GM23338 (cell line): ENCODE data around the gene ZMAT5. TPM values are rescaled to one million over a fixed set of nuclear protein-coding genes. Genes with fewer than 3 reads are reported as not detected.

Source experiments
- ATAC-seq: fragments of 200-7000 bp; cut with Tn5 transposase; 3 replicates; pipeline ENCODE4 v1.9.1; 2020
- DNase-seq: peaks from one replicate; pipeline ENCODE4 v3.0.0-alpha.2; 2015; ENCODE audit warnings: low spot score
- H2AFZ ChIP-seq: fragments of 200-600 bp; sonication (generic); 2 replicates; pipeline ENCODE4 v1.8.0; 2016; ENCODE audit warnings: antibody characterized with exemption, mild to moderate bottlenecking, moderate library complexity
- H3F3A ChIP-seq: fragments of 200-600 bp; sonication (generic); replicated peaks from 2 replicates; pipeline ENCODE4 v1.8.0; 2017; ENCODE audit warnings: antibody characterized with exemption, mixed run types, low read depth
- H3K27ac ChIP-seq: fragments of 200-600 bp; sonication (generic); 2 replicates; pipeline ENCODE4 v1.6.1; 2016; ENCODE audit warnings: low read depth
- H3K27me3 ChIP-seq: fragments of 200-600 bp; sonication (generic); 2 replicates; pipeline ENCODE4 v1.8.0; 2016; ENCODE audit warnings: mild to moderate bottlenecking, mixed run types, moderate library complexity; ENCODE audit not compliant: insufficient read depth
- H3K36me3 ChIP-seq: fragments of 200-600 bp; sonication (generic); 2 replicates; pipeline ENCODE4 v1.8.0; 2016; ENCODE audit warnings: mild to moderate bottlenecking; ENCODE audit not compliant: insufficient read depth
- H3K4me1 ChIP-seq: fragments of 200-600 bp; sonication (generic); 2 replicates; pipeline ENCODE4 v1.8.0; 2016; ENCODE audit warnings: mild to moderate bottlenecking, moderate library complexity; ENCODE audit not compliant: insufficient read depth
- H3K4me2 ChIP-seq: fragments of 200-600 bp; sonication (generic); 2 replicates; pipeline ENCODE4 v1.7.1; 2017; ENCODE audit warnings: mixed run types
- H3K4me3 ChIP-seq: fragments of 200-600 bp; sonication (generic); 2 replicates; pipeline ENCODE4 v1.6.1; 2016; ENCODE audit warnings: mixed run types
- H3K79me2 ChIP-seq: fragments of 200-600 bp; sonication (generic); replicated peaks from 2 replicates; pipeline ENCODE4 v1.8.0; 2017; ENCODE audit warnings: mild to moderate bottlenecking; ENCODE audit not compliant: insufficient read depth
- H3K9me2 ChIP-seq: fragments of 200-600 bp; sonication (generic); 2 replicates; pipeline ENCODE4 v1.8.0; 2017; ENCODE audit not compliant: insufficient read depth
- H4K20me1 ChIP-seq: fragments of 200-600 bp; sonication (generic); replicated peaks from 2 replicates; pipeline ENCODE4 v1.8.0; 2017; ENCODE audit warnings: mild to moderate bottlenecking; ENCODE audit not compliant: insufficient read depth
- H3K27ac Mint-ChIP-seq: 2 replicates; pipeline ENCODE4 v1.8.0; 2020; ENCODE audit warnings: inconsistent platforms, mild to moderate bottlenecking, moderate library complexity, mixed read lengths
- H3K27me3 Mint-ChIP-seq: 3 replicates; pipeline ENCODE4 v1.8.0; 2022; ENCODE audit warnings: low read depth, mild to moderate bottlenecking, moderate library complexity, mixed read lengths, inconsistent platforms; ENCODE audit not compliant: insufficient read depth, poor library complexity
- H3K36me3 Mint-ChIP-seq: 3 replicates; pipeline ENCODE4 v1.8.0; 2021; ENCODE audit warnings: low read depth, mild to moderate bottlenecking, inconsistent platforms, moderate library complexity, mixed read lengths
- H3K4me1 Mint-ChIP-seq: 3 replicates; pipeline ENCODE4 v1.8.0; 2020; ENCODE audit warnings: mild to moderate bottlenecking, inconsistent platforms, mixed read lengths
- H3K4me3 Mint-ChIP-seq: 3 replicates; pipeline ENCODE4 v1.8.0; 2021; ENCODE audit warnings: moderate library complexity, mild to moderate bottlenecking, inconsistent platforms, mixed read lengths
- H3K9me3 Mint-ChIP-seq: 3 replicates; pipeline ENCODE4 v1.8.0; 2020; ENCODE audit warnings: moderate library complexity, mild to moderate bottlenecking, inconsistent platforms, mixed read lengths
- CREB1 ChIP-seq: fragments of 250-450 bp; sonication (Bioruptor Pico); IDR thresholded peaks from 2 replicates; pipeline ENCODE4 v1.5.0; 2020; ENCODE audit warnings: low read depth, mild to moderate bottlenecking, moderate library complexity
- EZH2phosphoT487 ChIP-seq: fragments of 200-600 bp; sonication (generic); IDR thresholded peaks from one replicate; pipeline ENCODE4 v1.8.1; 2018; ENCODE audit warnings: antibody characterized with exemption; ENCODE audit not compliant: unreplicated experiment
- NANOG ChIP-seq: IDR thresholded peaks from 2 replicates; pipeline ENCODE4 v1.6.1; 2016; ENCODE audit warnings: antibody characterized with exemption, borderline replicate concordance
- POLR2AphosphoS5 ChIP-seq: IDR thresholded peaks from 2 replicates; pipeline ENCODE4 v1.6.1; 2016; ENCODE audit warnings: antibody characterized with exemption, low read depth
- STAT1 ChIP-seq: IDR thresholded peaks from one replicate; pipeline ENCODE4 v1.6.1; 2016; ENCODE audit warnings: antibody characterized with exemption; ENCODE audit not compliant: unreplicated experiment
- ZNF114 ChIP-seq: fragments of 250-450 bp; sonication (Bioruptor Pico); IDR thresholded peaks from 2 replicates; pipeline ENCODE4 v1.5.0; 2020; ENCODE audit warnings: mild to moderate bottlenecking, moderate library complexity
- ZNF331 ChIP-seq: fragments of 250-450 bp; sonication (Bioruptor Pico); IDR thresholded peaks from 2 replicates; pipeline ENCODE4 v1.5.0; 2020; ENCODE audit warnings: low read depth, mild to moderate bottlenecking, moderate library complexity
- long read RNA-seq: library from polyadenylated mRNA; unstranded; transcript quantifications from one replicate; pipeline ENCODE4 v2.0.0, GENCODE V29; 2020; ENCODE audit not compliant: unreplicated experiment
- polyA plus RNA-seq: library from polyadenylated mRNA; unstranded; fragments of >200 nt; fragmentation: Nextera tagmentation; extraction: Ambion mirVana; gene quantifications from 2 replicates; pipeline ENCODE4 v1.2.1, GENCODE V29; 2016
- total RNA-seq: library from RNA; depleted of rRNA; stranded (reverse); fragments of >200 nt; shearing (Covaris generic); gene quantifications from 2 replicates; pipeline ENCODE4 v1.2.3, GENCODE V29; 2014; rRNA removed
- TF ChIP-seq, protein P1 (sequence below), 2 experiments: fragments of 200-600 bp in 1 of 2; sonication (generic) in 1 of 2; conservative IDR thresholded peaks; 2 replicates each; pipeline versions ENCODE4 v1.5.1 to v1.6.1; 2016 to 2017; ENCODE audit warnings: antibody characterized with exemption in 2 of 2, low read depth in 2 of 2, mild to moderate bottlenecking in 2 of 2, moderate library complexity in 1 of 2
- TF ChIP-seq, protein P2 (sequence below): IDR thresholded peaks from 2 replicates; pipeline ENCODE4 v1.6.1; 2016; ENCODE audit warnings: antibody characterized with exemption
- TF ChIP-seq, protein P3 (sequence below): IDR thresholded peaks from one replicate; pipeline ENCODE4 v1.6.1; 2018; ENCODE audit warnings: antibody characterized with exemption; ENCODE audit not compliant: unreplicated experiment

ZMAT5 gene
- total RNA-seq = 12.2 and 14.6 TPM in 2 replicates
- 25.1 and 25.4 TPM in 2 replicates for polyA plus RNA-seq
- long read RNA-seq, transcript ZMAT5-201 (6 exons, 899 nt) = major isoform, 6 of 17 reads
- long read RNA-seq, partial matches to known transcripts = 1 of 17 reads
- long read RNA-seq, other reads (novel, unspliced or antisense) = 10 of 17 reads

DNA sequence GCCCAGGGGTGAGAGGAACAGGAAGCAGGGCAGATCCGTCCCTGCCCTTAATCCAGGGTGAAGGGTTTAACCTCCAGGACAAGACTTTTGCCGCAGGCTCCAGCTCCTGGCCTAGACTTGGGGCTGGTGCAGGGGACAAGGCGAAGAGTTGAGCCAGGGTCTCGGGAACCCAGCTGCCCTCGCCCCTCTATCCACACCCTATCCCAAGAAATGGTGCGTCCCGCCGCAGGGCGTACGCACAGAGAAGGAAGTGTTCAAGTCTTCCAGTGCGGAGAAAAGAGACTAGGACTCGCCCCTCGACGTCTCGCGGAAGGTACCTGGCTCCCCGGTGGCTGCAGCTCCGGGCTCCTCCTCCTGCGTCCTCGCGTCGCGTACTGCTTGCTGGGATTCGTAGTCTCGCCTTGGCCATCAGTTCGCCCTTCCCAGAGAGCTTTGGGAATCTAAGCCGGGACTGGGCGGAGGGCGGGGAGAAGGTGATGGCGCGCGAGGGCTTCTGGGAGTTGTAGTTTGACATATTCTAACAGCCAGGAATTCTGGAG is at the start of gene ZMAT5:
Gene ZMAT5, minus strand, starts transcription at position 376 of the 539 bp plus-strand sequence. CDS start 18,463 bp downstream, outside the sequence.
- H2AFZ ChIP-seq = peak within 1 kb of the TSS; percentile 98
- peak within 1 kb of the TSS; percentile 99 for H3K4me2 ChIP-seq
- peaks cover 24% of the 10 kb centered on the region for H3K79me2 ChIP-seq
- Mint-ChIP-seq H3K4me3 (peak within 1 kb of the TSS; percentile 100), H3K9me3 (no peaks in the 10 kb centered on the region), H3K27me3 (peaks cover 13% of the 10 kb centered on the region), H3K4me1 (peaks cover 15% of the 10 kb centered on the region), H3K36me3 (peaks cover 28% of the 10 kb centered on the region), H3K27ac (peak within 1 kb of the TSS; percentile 99)
- H3K27me3 ChIP-seq = no peaks in the 10 kb centered on the region
- peak within 1 kb of the TSS; percentile 82 for H3K4me3 ChIP-seq
- H3F3A ChIP-seq = peaks cover 4% of the 10 kb centered on the region; the same call in 1 of the 2 replicates
- H3K4me1 ChIP-seq = peaks cover 11% of the 10 kb centered on the region
- peak within 1 kb of the TSS; percentile 79 for H3K27ac ChIP-seq
- H3K9me2 ChIP-seq = no peaks in the 10 kb centered on the region
- peaks cover 4% of the 10 kb centered on the region for H4K20me1 ChIP-seq
- TF ChIP-seq, protein P1, sequence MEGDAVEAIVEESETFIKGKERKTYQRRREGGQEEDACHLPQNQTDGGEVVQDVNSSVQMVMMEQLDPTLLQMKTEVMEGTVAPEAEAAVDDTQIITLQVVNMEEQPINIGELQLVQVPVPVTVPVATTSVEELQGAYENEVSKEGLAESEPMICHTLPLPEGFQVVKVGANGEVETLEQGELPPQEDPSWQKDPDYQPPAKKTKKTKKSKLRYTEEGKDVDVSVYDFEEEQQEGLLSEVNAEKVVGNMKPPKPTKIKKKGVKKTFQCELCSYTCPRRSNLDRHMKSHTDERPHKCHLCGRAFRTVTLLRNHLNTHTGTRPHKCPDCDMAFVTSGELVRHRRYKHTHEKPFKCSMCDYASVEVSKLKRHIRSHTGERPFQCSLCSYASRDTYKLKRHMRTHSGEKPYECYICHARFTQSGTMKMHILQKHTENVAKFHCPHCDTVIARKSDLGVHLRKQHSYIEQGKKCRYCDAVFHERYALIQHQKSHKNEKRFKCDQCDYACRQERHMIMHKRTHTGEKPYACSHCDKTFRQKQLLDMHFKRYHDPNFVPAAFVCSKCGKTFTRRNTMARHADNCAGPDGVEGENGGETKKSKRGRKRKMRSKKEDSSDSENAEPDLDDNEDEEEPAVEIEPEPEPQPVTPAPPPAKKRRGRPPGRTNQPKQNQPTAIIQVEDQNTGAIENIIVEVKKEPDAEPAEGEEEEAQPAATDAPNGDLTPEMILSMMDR (conservative IDR thresholded peaks at IDR 0.05; ENCODE audit: low read depth in 2 of 2) = no peak
- TF ChIP-seq, protein P2, sequence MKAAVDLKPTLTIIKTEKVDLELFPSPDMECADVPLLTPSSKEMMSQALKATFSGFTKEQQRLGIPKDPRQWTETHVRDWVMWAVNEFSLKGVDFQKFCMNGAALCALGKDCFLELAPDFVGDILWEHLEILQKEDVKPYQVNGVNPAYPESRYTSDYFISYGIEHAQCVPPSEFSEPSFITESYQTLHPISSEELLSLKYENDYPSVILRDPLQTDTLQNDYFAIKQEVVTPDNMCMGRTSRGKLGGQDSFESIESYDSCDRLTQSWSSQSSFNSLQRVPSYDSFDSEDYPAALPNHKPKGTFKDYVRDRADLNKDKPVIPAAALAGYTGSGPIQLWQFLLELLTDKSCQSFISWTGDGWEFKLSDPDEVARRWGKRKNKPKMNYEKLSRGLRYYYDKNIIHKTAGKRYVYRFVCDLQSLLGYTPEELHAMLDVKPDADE = peak; percentile 95
- TF ChIP-seq CREB1 (CRISPR knock-in tag) (peak; percentile 68; the same call in 1 of the 2 replicates), EZH2phosphoT487 (no peak), POLR2AphosphoS5 (peak; percentile 92)
- TF ChIP-seq, protein P3, sequence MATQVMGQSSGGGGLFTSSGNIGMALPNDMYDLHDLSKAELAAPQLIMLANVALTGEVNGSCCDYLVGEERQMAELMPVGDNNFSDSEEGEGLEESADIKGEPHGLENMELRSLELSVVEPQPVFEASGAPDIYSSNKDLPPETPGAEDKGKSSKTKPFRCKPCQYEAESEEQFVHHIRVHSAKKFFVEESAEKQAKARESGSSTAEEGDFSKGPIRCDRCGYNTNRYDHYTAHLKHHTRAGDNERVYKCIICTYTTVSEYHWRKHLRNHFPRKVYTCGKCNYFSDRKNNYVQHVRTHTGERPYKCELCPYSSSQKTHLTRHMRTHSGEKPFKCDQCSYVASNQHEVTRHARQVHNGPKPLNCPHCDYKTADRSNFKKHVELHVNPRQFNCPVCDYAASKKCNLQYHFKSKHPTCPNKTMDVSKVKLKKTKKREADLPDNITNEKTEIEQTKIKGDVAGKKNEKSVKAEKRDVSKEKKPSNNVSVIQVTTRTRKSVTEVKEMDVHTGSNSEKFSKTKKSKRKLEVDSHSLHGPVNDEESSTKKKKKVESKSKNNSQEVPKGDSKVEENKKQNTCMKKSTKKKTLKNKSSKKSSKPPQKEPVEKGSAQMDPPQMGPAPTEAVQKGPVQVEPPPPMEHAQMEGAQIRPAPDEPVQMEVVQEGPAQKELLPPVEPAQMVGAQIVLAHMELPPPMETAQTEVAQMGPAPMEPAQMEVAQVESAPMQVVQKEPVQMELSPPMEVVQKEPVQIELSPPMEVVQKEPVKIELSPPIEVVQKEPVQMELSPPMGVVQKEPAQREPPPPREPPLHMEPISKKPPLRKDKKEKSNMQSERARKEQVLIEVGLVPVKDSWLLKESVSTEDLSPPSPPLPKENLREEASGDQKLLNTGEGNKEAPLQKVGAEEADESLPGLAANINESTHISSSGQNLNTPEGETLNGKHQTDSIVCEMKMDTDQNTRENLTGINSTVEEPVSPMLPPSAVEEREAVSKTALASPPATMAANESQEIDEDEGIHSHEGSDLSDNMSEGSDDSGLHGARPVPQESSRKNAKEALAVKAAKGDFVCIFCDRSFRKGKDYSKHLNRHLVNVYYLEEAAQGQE = no peak
- DNase-seq (peak; percentile 99), ATAC-seq (peak; percentile 97)
- no peaks in the 10 kb centered on the region for H3K36me3 ChIP-seq

DNA sequence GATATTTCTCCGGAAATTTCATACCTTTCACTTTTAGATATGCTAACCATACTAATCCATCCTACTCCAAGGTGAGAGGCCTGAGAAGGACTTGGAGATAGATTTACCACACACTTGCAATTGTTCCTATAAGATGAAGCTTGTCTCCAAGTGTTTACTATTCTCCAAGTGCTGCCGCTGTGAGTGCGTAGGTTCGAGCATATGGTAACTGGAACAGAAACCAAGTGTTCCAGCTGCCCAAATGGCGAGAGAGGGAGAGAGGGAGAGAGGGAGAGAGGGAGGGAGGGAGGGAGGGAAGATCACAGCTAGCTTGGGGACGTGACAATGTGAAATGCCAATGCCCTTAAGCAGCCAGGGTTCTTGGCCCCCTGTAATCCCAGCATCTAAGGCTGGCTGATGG is 49.7 kb upstream of the ZMAT5 start:
- Mint-ChIP-seq H3K4me1 (no peaks in the 10 kb centered on the region; the same call in 1 of the 3 replicates), H3K36me3 (peaks cover 39% of the 10 kb centered on the region), H3K27ac (no peak overlapping the region), H3K4me3 (no peak overlapping the region), H3K9me3 (no peaks in the 10 kb centered on the region), H3K27me3 (peaks cover 1% of the 10 kb centered on the region)
- Histone ChIP-seq H3K4me1 (no peaks in the 10 kb centered on the region), H3K79me2 (no peaks in the 10 kb centered on the region), H4K20me1 (no peaks in the 10 kb centered on the region), H3K27ac (no peak overlapping the region), H3K4me2 (no peak overlapping the region), H3K36me3 (peaks cover 13% of the 10 kb centered on the region), H3K27me3 (no peaks in the 10 kb centered on the region), H3K4me3 (no peak overlapping the region), H2AFZ (no peak overlapping the region), H3F3A (no peaks in the 10 kb centered on the region), H3K9me2 (no peaks in the 10 kb centered on the region)
- no peak for TF ChIP-seq ZNF114
- no peak for TF ChIP-seq ZNF331
- TF ChIP-seq STAT1 = no peak
- no peak for TF ChIP-seq NANOG
- ATAC-seq (no peak), DNase-seq (no peak)
